BLaER1 treated with 17β-estradiol and CSF1 and Interleukin-3, amounts not matched to agents 10 nM and 100 nM (cell line): ENCODE results near the gene PRMT9.

Source experiments
- H3K27ac ChIP-seq, 11 experiments: shearing (Covaris generic); formaldehyde crosslinking; 2 replicates each; pipeline ENCODE4 v1.8.1; 2022
- H3K27me3 ChIP-seq, 11 experiments: shearing (Covaris generic); formaldehyde crosslinking; 2 replicates each; pipeline ENCODE4 v1.8.1; 2022
- H3K36me3 ChIP-seq, 11 experiments: shearing (Covaris generic); formaldehyde crosslinking; 2 replicates each; pipeline ENCODE4 v1.8.1; 2022
- H3K4me1 ChIP-seq, 10 experiments: shearing (Covaris generic); formaldehyde crosslinking; 2 replicates each; pipeline ENCODE4 v1.8.1; 2022
- H3K4me2 ChIP-seq, 11 experiments: shearing (Covaris generic); formaldehyde crosslinking; 2 replicates each; pipeline ENCODE4 v1.8.1; 2022
- H3K4me3 ChIP-seq, 10 experiments: shearing (Covaris generic); formaldehyde crosslinking; 2 replicates each; pipeline ENCODE4 v1.8.1; 2022
- H3K9ac ChIP-seq, 11 experiments: shearing (Covaris generic); formaldehyde crosslinking; 2 replicates each; pipeline ENCODE4 v1.8.1; 2022
- H3K9me3 ChIP-seq, 11 experiments: shearing (Covaris generic); formaldehyde crosslinking; replicated peaks in 1 of 11; 2 replicates each; pipeline ENCODE4 v1.8.1; 2022
- H4K20me1 ChIP-seq, 11 experiments: shearing (Covaris generic); formaldehyde crosslinking; 2 replicates each; pipeline ENCODE4 v1.8.1; 2022
- Cebpa-rat ChIP-seq, 11 experiments: shearing (Covaris generic); IDR thresholded peaks; 2 replicates each; pipeline ENCODE4 v1.8.1; 2022

The PRMT9 gene

GRCh38 chr4:147723326-147723725 is 39.4 kb upstream of the PRMT9 start:
- Histone ChIP-seq H3K27me3 (no peaks in the 10 kb centered on the region), H4K20me1 (no peaks in the 10 kb centered on the region), H3K4me2 (no peak overlapping the region), H3K4me3 (no peak overlapping the region), H3K36me3 (no peaks in the 10 kb centered on the region), H3K9ac (no peak overlapping the region), H3K4me1 (peaks cover 0 to 6% (median 0%) of the 10 kb centered on the region in 10 experiments; a peak in 2 of 20 replicates), H3K9me3 (no peaks in the 10 kb centered on the region), H3K27ac (no peak overlapping the region)
- TF ChIP-seq Cebpa-rat (IDR thresholded peaks at IDR 0.05): no peak

GRCh38 chr4:147717878-147718277 is 33.9 kb upstream of the PRMT9 start:
- no peak overlapping the region for H3K4me2 ChIP-seq
- H3K36me3 ChIP-seq: no peaks in the 10 kb centered on the region
- no peaks in the 10 kb centered on the region for H4K20me1 ChIP-seq
- H3K9ac ChIP-seq: no peak overlapping the region
- no peaks in the 10 kb centered on the region for H3K4me1 ChIP-seq
- TF ChIP-seq Cebpa-rat (IDR thresholded peaks at IDR 0.05): no peak
- H3K27ac ChIP-seq: no peak overlapping the region
- no peak overlapping the region for H3K4me3 ChIP-seq
- no peaks in the 10 kb centered on the region for H3K27me3 ChIP-seq
- no peaks in the 10 kb centered on the region for H3K9me3 ChIP-seq

GRCh38 chr4:147714575-147715401 is 30.8 kb upstream of the PRMT9 start:
- TF ChIP-seq Cebpa-rat (IDR thresholded peaks at IDR 0.05): no peak
- H3K9ac ChIP-seq: no peak overlapping the region

GRCh38 chr4:147709999-147710398 is 26.0 kb upstream of the PRMT9 start:
- Histone ChIP-seq H3K9ac (no peak overlapping the region), H3K36me3 (no peaks in the 10 kb centered on the region), H3K4me3 (no peak overlapping the region), H3K9me3 (no peaks in the 10 kb centered on the region), H4K20me1 (no peaks in the 10 kb centered on the region), H3K27ac (no peak overlapping the region), H3K4me1 (no peaks in the 10 kb centered on the region), H3K27me3 (no peaks in the 10 kb centered on the region), H3K4me2 (no peak overlapping the region)
- no peak for TF ChIP-seq Cebpa-rat (IDR thresholded peaks at IDR 0.05)

More at GRCh38 chr4:147714575-147715401, 30.8 kb upstream of the PRMT9 start:
- Histone ChIP-seq H3K4me1 (no peaks in the 10 kb centered on the region), H3K9me3 (no peaks in the 10 kb centered on the region), H3K4me3 (no peak overlapping the region), H3K4me2 (no peak overlapping the region), H3K27me3 (no peaks in the 10 kb centered on the region), H3K27ac (no peak overlapping the region), H3K36me3 (no peaks in the 10 kb centered on the region), H4K20me1 (no peaks in the 10 kb centered on the region)

GRCh38 chr4:147707892-147708672 is 24.1 kb upstream of the PRMT9 start:
- Histone ChIP-seq H3K4me1 (no peaks in the 10 kb centered on the region), H3K4me3 (no peak overlapping the region), H3K36me3 (no peaks in the 10 kb centered on the region), H3K27me3 (no peaks in the 10 kb centered on the region), H3K27ac (no peak overlapping the region; a peak in 1 of 22 replicates), H4K20me1 (no peaks in the 10 kb centered on the region), H3K4me2 (no peak overlapping the region), H3K9ac (no peak overlapping the region), H3K9me3 (no peaks in the 10 kb centered on the region)
- TF ChIP-seq Cebpa-rat (IDR thresholded peaks at IDR 0.05): no peak

GRCh38 chr4:147704846-147705245 is 20.9 kb upstream of the PRMT9 start:
- H3K9ac ChIP-seq: no peak overlapping the region
- H3K4me1 ChIP-seq: no peaks in the 10 kb centered on the region
- H3K9me3 ChIP-seq: peaks cover 0 to 5% (median 0%) of the 10 kb centered on the region in 11 experiments; a peak in 1 of 22 replicates
- H3K27ac ChIP-seq: no peak overlapping the region
- H3K27me3 ChIP-seq: no peaks in the 10 kb centered on the region
- H4K20me1 ChIP-seq: no peaks in the 10 kb centered on the region
- no peaks in the 10 kb centered on the region for H3K36me3 ChIP-seq
- no peak overlapping the region for H3K4me2 ChIP-seq
- H3K4me3 ChIP-seq: no peak overlapping the region
- no peak for TF ChIP-seq Cebpa-rat (IDR thresholded peaks at IDR 0.05)

- Histone ChIP-seq H3K4me2 (no peak overlapping the region), H4K20me1 (no peaks in the 10 kb centered on the region), H3K9ac (no peak overlapping the region), H3K36me3 (no peaks in the 10 kb centered on the region), H3K27me3 (no peaks in the 10 kb centered on the region), H3K27ac (no peak overlapping the region), H3K4me3 (no peak overlapping the region), H3K4me1 (no peaks in the 10 kb centered on the region), H3K9me3 (peaks cover 0 to 11% (median 4%) of the 10 kb centered on the region in 11 experiments; a peak in 6 of 22 replicates)
- no peak for TF ChIP-seq Cebpa-rat (IDR thresholded peaks at IDR 0.05)
Observed at GRCh38 chr4:147696866-147697265, 12.9 kb upstream of the PRMT9 start.

GRCh38 chr4:147693218-147693617 is 9.3 kb upstream of the PRMT9 start:
- no peak for TF ChIP-seq Cebpa-rat (IDR thresholded peaks at IDR 0.05)
- no peak overlapping the region for H3K4me2 ChIP-seq
- H3K27me3 ChIP-seq: no peaks in the 10 kb centered on the region
- no peak overlapping the region for H3K27ac ChIP-seq
- H3K9ac ChIP-seq: no peak overlapping the region
- H3K9me3 ChIP-seq: no peaks in the 10 kb centered on the region
- H3K4me3 ChIP-seq: no peak overlapping the region
- no peaks in the 10 kb centered on the region for H3K36me3 ChIP-seq
- no peaks in the 10 kb centered on the region for H4K20me1 ChIP-seq
- H3K4me1 ChIP-seq: peaks cover 0 to 3% (median 0%) of the 10 kb centered on the region in 10 experiments; a peak in 1 of 20 replicates

- Histone ChIP-seq H3K4me3 (no peak overlapping the region), H3K27me3 (no peaks in the 10 kb centered on the region), H3K36me3 (no peaks in the 10 kb centered on the region), H3K27ac (no peak overlapping the region), H3K9me3 (no peaks in the 10 kb centered on the region), H3K4me1 (peaks cover 0 to 3% (median 0%) of the 10 kb centered on the region in 10 experiments; a peak in 1 of 20 replicates), H3K4me2 (no peak overlapping the region), H4K20me1 (no peaks in the 10 kb centered on the region), H3K9ac (no peak overlapping the region)
- no peak for TF ChIP-seq Cebpa-rat (IDR thresholded peaks at IDR 0.05)
Observed at GRCh38 chr4:147691820-147692219, 7.9 kb upstream of the PRMT9 start.
